A549 (cell line): ENCODE measurements around the gene SSH2. TPM values are rescaled to one million over a fixed set of nuclear protein-coding genes. Genes with fewer than 3 reads are reported as not detected.
A peak's percentile ranks its signal among the peaks of the same experiment; 100 is the strongest.

Experiments used
- ATAC-seq, 2 experiments: fragments of 200-7000 bp in 1 of 2; fragments of >200 bp in 1 of 2; cut with Nextera tagmentation in 1 of 2; cut with Tn5 transposase in 1 of 2; 3 replicates each; pipeline versions ENCODE4 v1.8.0 to v1.9.1; 2018 to 2020; ENCODE audit warnings: mild to moderate bottlenecking in 1 of 2, moderate library complexity in 1 of 2
- CTCF ChIA-PET: fragments of 300-600 bp; sonication (Branson Sonifier 250); formaldehyde crosslinking; extraction: SDS; loops from one replicate; lab custom pipeline; 2021; ENCODE audit warnings: antibody characterized with exemption, inconsistent platforms; lab: Yijun Ruan, JAX
- POLR2A ChIA-PET: fragments of 350-600 bp; formaldehyde crosslinking; extraction: SDS; loops from one replicate; lab custom pipeline; 2021; ENCODE audit warnings: antibody characterized with exemption, inconsistent platforms; lab: Yijun Ruan, JAX
- DNase-seq, 2 experiments: peaks; one replicate each; pipeline versions ENCODE4 v3.0.0 to v3.0.0-alpha.2; 2011 to 2016; ENCODE audit warnings: low read depth in 1 of 2, low spot score in 1 of 2
- FAIRE-seq: peaks from 2 replicates; lab custom pipeline; 2011; peaks lifted over from hg19 to GRCh38; lab: Jason Lieb, UNC
- H3K27ac ChIP-seq, 2 experiments: fragments of >200 bp; sonication (Bioruptor Twin); formaldehyde crosslinking; 3 replicates each; pipeline ENCODE4 v1.5.1; 2016 to 2017
- H3K4me1 ChIP-seq: fragments of >200 bp; sonication (Bioruptor Twin); formaldehyde crosslinking; 3 replicates; pipeline ENCODE4 v1.6.1; 2016
- H3K4me2 ChIP-seq: fragments of >200 bp; sonication (Bioruptor Twin); formaldehyde crosslinking; 3 replicates; pipeline ENCODE4 v1.6.1; 2016
- H3K4me3 ChIP-seq: fragments of >200 bp; sonication (Bioruptor Twin); formaldehyde crosslinking; 3 replicates; pipeline ENCODE4 v1.5.1; 2016
- H3K9me3 ChIP-seq: fragments of >200 bp; sonication (Bioruptor Twin); formaldehyde crosslinking; 3 replicates; pipeline ENCODE4 v1.6.1; 2016
- BCL3 ChIP-seq: fragments of >200 bp; sonication (Bioruptor Twin); formaldehyde crosslinking; IDR thresholded peaks from 3 replicates; pipeline ENCODE4 v1.6.1; 2016
- CBX8 ChIP-seq: fragments of 200-600 bp; sonication (generic); IDR thresholded peaks from 2 replicates; pipeline ENCODE4 v1.6.1; 2016
- CHD2 ChIP-seq: fragments of 150-350 bp; IDR thresholded peaks from 2 replicates; pipeline ENCODE4 v1.6.1; 2014; ENCODE audit warnings: low read length; ENCODE audit not compliant: partially characterized antibody
- E2F6 ChIP-seq: IDR thresholded peaks from 2 replicates; pipeline ENCODE4 v1.6.1; 2012; ENCODE audit warnings: low read depth, borderline replicate concordance
- ESRRA ChIP-seq: fragments of 150-350 bp; IDR thresholded peaks from 2 replicates; pipeline ENCODE4 v1.6.1; 2014; ENCODE audit warnings: mild to moderate bottlenecking, low read length, borderline replicate concordance
- FOSB ChIP-seq: fragments of 250-450 bp; sonication (Bioruptor Pico); IDR thresholded peaks from 2 replicates; pipeline ENCODE4 v1.5.0; 2020; ENCODE audit warnings: mild to moderate bottlenecking, moderate library complexity
- FOSL2 ChIP-seq, 2 experiments: fragments of 450-650 bp in 1 of 2; fragments of >200 bp in 1 of 2; sonication (Bioruptor Twin) in 1 of 2; formaldehyde crosslinking; IDR thresholded peaks; 2 replicates each; pipeline versions ENCODE4 v1.5.0 to v1.6.1; 2016 to 2020; ENCODE audit warnings: mild to moderate bottlenecking in 1 of 2, moderate library complexity in 1 of 2
- FOXS1 ChIP-seq: fragments of 250-450 bp; sonication (Bioruptor Pico); IDR thresholded peaks from 2 replicates; pipeline ENCODE4 v1.5.0; 2020; ENCODE audit warnings: mild to moderate bottlenecking, moderate library complexity
- HDAC2 ChIP-seq: fragments of 200-600 bp; sonication (generic); IDR thresholded peaks from 2 replicates; pipeline ENCODE4 v1.6.1; 2016
- HEYL ChIP-seq: fragments of 250-450 bp; sonication (Bioruptor Pico); IDR thresholded peaks from 2 replicates; pipeline ENCODE4 v1.8.0; 2021; ENCODE audit warnings: mild to moderate bottlenecking, moderate library complexity
- HMGXB4 ChIP-seq: fragments of 250-450 bp; sonication (Bioruptor Pico); IDR thresholded peaks from 2 replicates; pipeline ENCODE4 v1.5.0; 2021; ENCODE audit warnings: mild to moderate bottlenecking, moderate library complexity, borderline replicate concordance
- HOXA7 ChIP-seq: fragments of 250-450 bp; sonication (Bioruptor Pico); IDR thresholded peaks from 2 replicates; pipeline ENCODE4 v1.5.0; 2020; ENCODE audit warnings: mild to moderate bottlenecking, moderate library complexity
- JUN ChIP-seq, 2 experiments: fragments of >200 bp; sonication (Bioruptor Twin); formaldehyde crosslinking; IDR thresholded peaks; 2 replicates in 1 of 2; 3 replicates in 1 of 2; pipeline ENCODE4 v1.6.1; 2016 to 2017
- MAFK ChIP-seq: fragments of 450-650 bp; IDR thresholded peaks from 2 replicates; pipeline ENCODE4 v1.6.1; 2014; ENCODE audit not compliant: partially characterized antibody
- MAZ ChIP-seq: fragments of 150-350 bp; IDR thresholded peaks from 2 replicates; pipeline ENCODE4 v1.6.1; 2014; ENCODE audit warnings: antibody characterized with exemption, low read depth, low read length, borderline replicate concordance
- NR3C1 ChIP-seq: fragments of >200 bp; sonication (Bioruptor Twin); formaldehyde crosslinking; IDR thresholded peaks from 3 replicates; pipeline ENCODE4 v1.6.1; 2017
- PBX3 ChIP-seq: IDR thresholded peaks from 2 replicates; pipeline ENCODE4 v1.6.1; 2012
- POLR2A ChIP-seq: IDR thresholded peaks from 2 replicates; pipeline ENCODE4 v1.6.1; 2012; ENCODE audit warnings: mild to moderate bottlenecking, low read length
- RAD21 ChIP-seq, 2 experiments: fragments of >200 bp in 1 of 2; sonication (Bioruptor Twin) in 1 of 2; formaldehyde crosslinking in 1 of 2; IDR thresholded peaks in 1 of 2; conservative IDR thresholded peaks in 1 of 2; 2 replicates in 1 of 2; 3 replicates in 1 of 2; pipeline ENCODE4 v1.6.1; 2012 to 2018; ENCODE audit warnings: inconsistent platforms in 1 of 2
- RFX5 ChIP-seq: fragments of 450-650 bp; IDR thresholded peaks from 2 replicates; pipeline ENCODE4 v1.7.1; 2014; ENCODE audit warnings: antibody characterized with exemption, mild to moderate bottlenecking, moderate library complexity
- USF2 ChIP-seq: fragments of 450-650 bp; IDR thresholded peaks from 2 replicates; pipeline ENCODE4 v1.6.1; 2014; ENCODE audit warnings: antibody characterized with exemption
- ZFP36 ChIP-seq: fragments of 450-650 bp; IDR thresholded peaks from 2 replicates; pipeline ENCODE4 v1.6.1; 2014; ENCODE audit warnings: borderline replicate concordance; ENCODE audit not compliant: partially characterized antibody
- WGBS: methylation state at CpG from one replicate; pipeline ENCODE4 v1.1.6; 2017; ENCODE audit errors: missing lambda C conversion rate; 5-methylcytosine and 5-hydroxymethylcytosine counted together
- polyA plus RNA-seq, 4 experiments: library from polyadenylated mRNA; depleted of rRNA in 3 of 4; stranded (reverse); fragments of >200 nt; fragmentation: RNase III in 1 of 4; extraction: RNeasy Plus Mini Kit Qiagen cat#74134 plus additional on column Dnase treatment in 1 of 4; gene quantifications; 2 replicates in 3 of 4; 3 replicates in 1 of 4; pipeline ENCODE4 v1.2.3, GENCODE V29; 2011 to 2017

The SSH2 gene
- polyA plus RNA-seq, 2 of the 4 experiments (the other 2 are of a cell fraction), result 20.7 to 24.5 TPM

GRCh38 chr17:29778956-29779811, 150.8 kb downstream of the SSH2 start (continued):
- TF ChIP-seq HMGXB4 (CRISPR knock-in tag) (no peak), RAD21 (conservative IDR thresholded peaks at IDR 0.05 in 1 of 2, IDR thresholded peaks at IDR 0.05 in 1 of 2) (peak; percentile 86 to 90), BCL3 (no peak)

GRCh38 chr17:29777663-29778062, 152.4 kb downstream of the SSH2 start:
- ATAC-seq (no peak), FAIRE-seq (no peak), DNase-seq (no peak)
- 59% methylated on average over 1 of the region's 1 CpG for WGBS
- Histone ChIP-seq H3K9me3 (no peaks in the 10 kb centered on the region), H3K4me3 (no peak overlapping the region), H3K4me1 (no peaks in the 10 kb centered on the region; the same call in 2 of the 3 replicates), H3K27ac (no peak overlapping the region), H3K4me2 (no peak overlapping the region)
- no peak for TF ChIP-seq ESRRA
- no peak for TF ChIP-seq HOXA7
- no peak for TF ChIP-seq ZFP36
- no peak for TF ChIP-seq MAFK
- no peak for TF ChIP-seq CHD2
- no peak for TF ChIP-seq USF2
- no peak for TF ChIP-seq HEYL (CRISPR knock-in tag)
- no peak for TF ChIP-seq JUN (IDR thresholded peaks at IDR 0.05)
- no peak for TF ChIP-seq E2F6
- no peak for TF ChIP-seq HDAC2
- TF ChIP-seq FOSL2 (IDR thresholded peaks at IDR 0.05), result no peak
- TF ChIP-seq FOSL2 (CRISPR knock-in tag; IDR thresholded peaks at IDR 0.05), result no peak
- no peak for TF ChIP-seq PBX3
- no peak for TF ChIP-seq FOSB (CRISPR knock-in tag)
- TF ChIP-seq CBX8, result no peak
- no peak for TF ChIP-seq POLR2A
- no peak for TF ChIP-seq MAZ
- no peak for TF ChIP-seq FOXS1 (CRISPR knock-in tag)
- TF ChIP-seq HMGXB4 (CRISPR knock-in tag), result no peak
- TF ChIP-seq NR3C1, result no peak
- TF ChIP-seq RFX5, result no peak
- POLR2A ChIA-PET, result no interaction called here
- CTCF ChIA-PET, result interaction anchor here (1.0 to 10.3 kb wide), 17 partner anchors 9 to 316 kb away, joined by 3 to 222 read pairs (median 16); partner anchors contain the start of gene CORO6
